Brain microvascular endothelial cell (primary cell): ENCODE results near the gene SEMA3E.
"Not testable (repeated sequence)": the region's sequence is repeated elsewhere in the genome, so short reads cannot be mapped to it uniquely, and the experiment has no call there.

Experiments
- DNase-seq: peaks from one replicate; pipeline ENCODE4 v3.0.0-alpha.2; 2020
- H3K27ac ChIP-seq: fragments of 250-450 bp; sonication (Bioruptor Pico); 2 replicates; pipeline ENCODE4 v1.5.1; 2020; ENCODE audit warnings: mild to moderate bottlenecking, moderate library complexity
- H3K27me3 ChIP-seq: fragments of 250-450 bp; sonication (Bioruptor Pico); replicated peaks from 2 replicates; pipeline ENCODE4 v1.5.1; 2020; ENCODE audit warnings: mild to moderate bottlenecking
- H3K36me3 ChIP-seq: fragments of 250-450 bp; sonication (Bioruptor Pico); replicated peaks from 2 replicates; pipeline ENCODE4 v1.5.1; 2020; ENCODE audit warnings: mild to moderate bottlenecking
- H3K4me3 ChIP-seq: 2 replicates; pipeline ENCODE4 v1.5.1; 2011; ENCODE audit warnings: low read depth, mild to moderate bottlenecking, control low read depth, low read length, moderate library complexity
- CTCF ChIP-seq: IDR thresholded peaks from 2 replicates; pipeline ENCODE4 v1.5.1; 2011; ENCODE audit warnings: low read depth, mild to moderate bottlenecking, moderate library complexity, low read length, control low read depth, inconsistent platforms; ENCODE audit errors: missing control alignments
- in situ Hi-C: cut with HindIII; loops from 2 replicates; pipeline ENCODE4 v1.10.0; 2017; ENCODE audit warnings: low sequenced_read_pairs, low pct_ligation_motif_present

SEMA3E gene

DNA sequence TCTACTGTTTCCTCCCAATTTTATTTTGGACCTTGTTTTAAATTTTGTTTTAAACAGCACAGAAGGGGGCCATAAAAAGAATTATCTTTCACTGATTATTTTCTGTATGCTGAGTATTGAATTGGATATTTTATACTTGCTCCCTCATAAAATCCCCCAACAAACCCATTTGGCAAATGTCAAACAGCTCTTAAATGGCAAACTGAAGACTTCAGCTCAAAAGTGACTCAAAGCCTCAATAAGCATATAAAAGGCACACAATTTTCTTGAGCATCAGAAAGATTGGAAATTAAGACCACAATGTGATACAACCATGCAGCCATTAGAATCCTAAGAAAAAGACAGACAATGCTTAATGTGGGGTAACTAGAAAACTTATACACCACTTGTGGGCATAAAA, 199.2 kb downstream of the SEMA3E start:
- H3K27me3 ChIP-seq, result no peaks in the 10 kb centered on the region

GRCh38 chr7:83447681-83448080, 201.3 kb downstream of the SEMA3E start:
- TF ChIP-seq CTCF, result no peak
- no peaks in the 10 kb centered on the region for H3K36me3 ChIP-seq
- H3K27me3 ChIP-seq, result no peaks in the 10 kb centered on the region
- no peak overlapping the region for H3K4me3 ChIP-seq
- DNase-seq, result no peak
- in situ Hi-C loops, result no loop called here
- H3K27ac ChIP-seq, result no peak overlapping the region

More for the DNA sequence above, 199.2 kb downstream of the SEMA3E start:
- no peaks in the 10 kb centered on the region for H3K36me3 ChIP-seq
- no peak overlapping the region for H3K4me3 ChIP-seq
- in situ Hi-C loops, result no loop called here
- DNase-seq, result no peak
- H3K27ac ChIP-seq, result no peak overlapping the region
- no peak for TF ChIP-seq CTCF

DNA sequence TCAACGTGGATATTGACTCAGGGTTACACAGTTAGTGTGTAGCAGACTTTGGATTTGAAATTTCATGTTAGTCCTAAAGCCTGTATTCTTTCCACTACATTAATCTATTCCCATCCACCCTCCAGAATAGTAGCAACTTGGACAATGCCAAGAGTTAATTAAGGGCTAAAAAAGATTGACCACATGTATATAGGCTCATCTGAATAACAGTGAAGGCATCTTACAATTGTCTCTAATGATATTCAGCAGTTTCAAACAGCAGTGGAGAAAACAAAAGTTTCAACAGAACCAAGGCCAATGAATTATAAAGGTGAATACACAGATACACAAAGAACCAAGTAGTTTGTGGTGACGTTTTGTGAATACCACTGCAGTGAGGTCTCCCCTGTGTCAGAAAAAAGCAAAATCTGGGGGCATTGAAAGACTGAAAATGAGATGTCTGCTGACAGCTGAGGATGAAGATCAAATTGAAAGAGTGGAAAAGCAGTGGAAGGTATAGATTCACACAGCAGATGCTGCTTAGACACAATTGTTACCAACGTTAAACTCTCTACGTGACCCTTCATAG, 202.8 kb downstream of the SEMA3E start:
- no peak for TF ChIP-seq CTCF
- no peak overlapping the region for H3K27ac ChIP-seq
- H3K4me3 ChIP-seq, result no peak overlapping the region
- H3K36me3 ChIP-seq, result no peaks in the 10 kb centered on the region
- DNase-seq, result no peak
- H3K27me3 ChIP-seq, result no peaks in the 10 kb centered on the region
- in situ Hi-C loops, result no loop called here

DNA sequence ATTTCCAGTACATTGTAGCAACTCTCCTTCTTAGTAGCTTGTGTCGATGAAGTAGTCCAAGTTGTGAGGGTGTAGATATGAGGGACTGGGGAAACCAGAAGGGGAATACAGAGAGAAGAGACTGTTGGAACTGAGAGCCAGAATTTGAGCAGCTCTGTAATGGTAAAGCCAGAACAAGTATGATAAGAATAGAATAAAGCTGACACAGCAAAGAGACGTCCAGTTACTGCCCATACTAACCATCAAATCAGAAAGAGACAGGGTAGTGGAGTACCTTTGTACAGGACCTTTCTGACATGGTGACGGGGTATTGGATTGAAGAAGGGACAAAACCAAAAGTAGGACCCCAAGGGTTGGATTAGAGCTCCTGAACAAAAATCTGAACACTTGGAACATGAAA, 206.0 kb downstream of the SEMA3E start:
- H3K27ac ChIP-seq, result no peak overlapping the region
- DNase-seq, result no peak
- no peak for TF ChIP-seq CTCF
- H3K27me3 ChIP-seq, result no peaks in the 10 kb centered on the region
- in situ Hi-C loops, result no loop called here
- H3K4me3 ChIP-seq, result no peak overlapping the region
- H3K36me3 ChIP-seq, result no peaks in the 10 kb centered on the region

DNA sequence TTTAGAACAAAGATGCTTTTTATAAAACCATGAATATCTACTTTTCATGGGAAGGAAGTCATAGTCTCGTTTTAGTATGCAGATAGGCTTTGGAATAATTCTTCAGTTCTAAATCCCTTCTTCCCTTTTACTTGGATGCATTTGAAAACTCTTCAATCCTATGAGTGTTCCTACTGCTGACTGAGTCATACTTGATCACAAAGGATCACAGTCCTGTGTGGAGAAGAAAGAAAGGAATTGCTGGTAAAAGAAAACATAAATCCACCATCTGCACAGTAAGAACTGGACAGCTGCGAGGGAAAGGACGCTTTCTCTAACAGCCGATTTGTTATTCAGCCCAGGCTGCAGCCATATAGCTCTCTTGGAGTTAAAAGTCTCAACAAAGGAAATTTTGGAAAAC, 209.9 kb downstream of the SEMA3E start:
- in situ Hi-C loops, result no loop called here
- no peaks in the 10 kb centered on the region for H3K36me3 ChIP-seq
- H3K27ac ChIP-seq, result no peak overlapping the region
- DNase-seq, result no peak
- no peak for TF ChIP-seq CTCF
- no peak overlapping the region for H3K4me3 ChIP-seq
- no peaks in the 10 kb centered on the region for H3K27me3 ChIP-seq

- in situ Hi-C loops, H3K4me3 ChIP-seq, H3K36me3 ChIP-seq, H3K27me3 ChIP-seq, DNase-seq, H3K27ac ChIP-seq: not testable (repeated sequence)
Measured at GRCh38 chr7:83430289-83430688, 218.7 kb downstream of the SEMA3E start.
